HPDE6-E6E7 (cell line): Measurements from ENCODE around the gene SFTPA2.
"Not testable (repeated sequence)": the region's sequence is repeated elsewhere in the genome, so short reads cannot be mapped to it uniquely, and the experiment has no call there.

ENCODE experiments used
- DNase-seq: peaks from one replicate; pipeline ENCODE4 v3.0.0; 2011; ENCODE audit warnings: missing footprints; ENCODE audit errors: extremely low spot score

Gene SFTPA2

GRCh38 chr10:79511891-79512583 is 48.2 kb downstream of the SFTPA2 start, which contains the start of gene EIF5AL1:
Gene EIF5AL1 (plus strand): TSS chr10:79512533. CDS start chr10:79512650, 117 bp downstream.
- DNase-seq, result not testable (repeated sequence)

GRCh38 chr10:79509934-79510508 is 50.2 kb downstream of the SFTPA2 start:
- not testable (repeated sequence) for DNase-seq

- not testable (repeated sequence) for DNase-seq
Measured at GRCh38 chr10:79509306-79509933, 50.8 kb downstream of the SFTPA2 start.

- DNase-seq, result not testable (repeated sequence)
Measured at GRCh38 chr10:79508245-79508644, 52.0 kb downstream of the SFTPA2 start.

- DNase-seq, result no peak
Measured at GRCh38 chr10:79507440-79508167, 52.6 kb downstream of the SFTPA2 start.
